ENCODE measurements around the gene MTRR.

DNA sequence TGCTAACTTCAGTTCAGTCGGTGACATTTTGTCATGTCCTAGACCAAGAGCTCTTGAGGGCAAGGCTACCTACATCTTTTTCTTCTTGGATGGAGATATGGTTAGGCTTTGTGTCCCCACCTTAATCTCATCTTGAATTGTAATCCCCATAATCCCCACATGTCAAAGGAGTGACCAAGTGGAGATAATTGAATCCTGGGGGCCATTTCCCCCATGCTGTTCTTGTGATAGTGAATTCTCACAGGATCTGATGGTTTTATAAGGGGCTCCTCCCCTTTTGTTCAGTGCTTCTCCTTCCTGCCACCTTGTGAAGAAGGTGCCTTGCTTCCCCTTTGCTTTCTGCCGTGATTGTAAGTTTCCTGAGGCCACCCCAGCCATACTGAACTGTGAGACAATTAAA is 16.0 kb upstream of the MTRR start:
- TF ChIP-seq, protein P1, sequence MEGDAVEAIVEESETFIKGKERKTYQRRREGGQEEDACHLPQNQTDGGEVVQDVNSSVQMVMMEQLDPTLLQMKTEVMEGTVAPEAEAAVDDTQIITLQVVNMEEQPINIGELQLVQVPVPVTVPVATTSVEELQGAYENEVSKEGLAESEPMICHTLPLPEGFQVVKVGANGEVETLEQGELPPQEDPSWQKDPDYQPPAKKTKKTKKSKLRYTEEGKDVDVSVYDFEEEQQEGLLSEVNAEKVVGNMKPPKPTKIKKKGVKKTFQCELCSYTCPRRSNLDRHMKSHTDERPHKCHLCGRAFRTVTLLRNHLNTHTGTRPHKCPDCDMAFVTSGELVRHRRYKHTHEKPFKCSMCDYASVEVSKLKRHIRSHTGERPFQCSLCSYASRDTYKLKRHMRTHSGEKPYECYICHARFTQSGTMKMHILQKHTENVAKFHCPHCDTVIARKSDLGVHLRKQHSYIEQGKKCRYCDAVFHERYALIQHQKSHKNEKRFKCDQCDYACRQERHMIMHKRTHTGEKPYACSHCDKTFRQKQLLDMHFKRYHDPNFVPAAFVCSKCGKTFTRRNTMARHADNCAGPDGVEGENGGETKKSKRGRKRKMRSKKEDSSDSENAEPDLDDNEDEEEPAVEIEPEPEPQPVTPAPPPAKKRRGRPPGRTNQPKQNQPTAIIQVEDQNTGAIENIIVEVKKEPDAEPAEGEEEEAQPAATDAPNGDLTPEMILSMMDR (IDR thresholded peaks at IDR 0.05) = no peak
- TF ChIP-seq POLR2A (IDR thresholded peaks at IDR 0.05) (no peak), EP300 (IDR thresholded peaks at IDR 0.05) (no peak)

Measured in tibial nerve (tissue), 4 donors.